Measurements from ENCODE around the gene TTC39C. TPM values are rescaled to one million over a fixed set of nuclear protein-coding genes. Genes with fewer than 3 reads are reported as not detected.
A peak's percentile ranks its signal among the peaks of the same experiment; 100 is the strongest.

Gene TTC39C
- polyA plus RNA-seq, 2 of the 4 experiments (the other 2 are of a cell fraction) = 8.7 to 18.4 TPM

- no peak for ATAC-seq
- no peak for FAIRE-seq
- peak overlapping the region in 1 of 2 experiments; percentile 83; a peak in 1 of 6 replicates for H3K27ac ChIP-seq
- WGBS (ENCODE audit: missing lambda C conversion rate) = 54% methylated on average over 3 of the region's 3 CpGs
- POLR2A ChIA-PET = no interaction called here
- no peak overlapping the region for H3K4me2 ChIP-seq
- TF ChIP-seq KDM1A (IDR thresholded peaks at IDR 0.05; ENCODE audit: low read depth) (no peak), GATA3 (IDR thresholded peaks at IDR 0.05; ENCODE audit: borderline replicate concordance) (no peak), E2F6 (IDR thresholded peaks at IDR 0.05; ENCODE audit: borderline replicate concordance, low read depth) (no peak)
- H3K4me3 ChIP-seq = no peak overlapping the region
- no peaks in the 10 kb centered on the region for H3K9me3 ChIP-seq
- DNase-seq (ENCODE audit: low read depth in 1 of 2, low spot score in 1 of 2) = no peak
- CTCF ChIA-PET = interaction anchor here (0.7 to 1.5 kb wide), 3 partner anchors 21 to 63 kb away, joined by 4 to 6 read pairs (median 4); no protein-coding TSS in a partner anchor
- peaks cover 48% of the 10 kb centered on the region for H3K4me1 ChIP-seq
These were observed 40.7 kb downstream of the TTC39C start for GRCh38 chr18:24055009-24055804.

GRCh38 chr18:24055878-24056277, 41.3 kb downstream of the TTC39C start:
- H3K27ac ChIP-seq = peak overlapping the region; percentile 17 to 29; a peak in 2 of 6 replicates
- TF ChIP-seq RARB (CRISPR knock-in tag; IDR thresholded peaks at IDR 0.05) = no peak
- TF ChIP-seq, protein P1, sequence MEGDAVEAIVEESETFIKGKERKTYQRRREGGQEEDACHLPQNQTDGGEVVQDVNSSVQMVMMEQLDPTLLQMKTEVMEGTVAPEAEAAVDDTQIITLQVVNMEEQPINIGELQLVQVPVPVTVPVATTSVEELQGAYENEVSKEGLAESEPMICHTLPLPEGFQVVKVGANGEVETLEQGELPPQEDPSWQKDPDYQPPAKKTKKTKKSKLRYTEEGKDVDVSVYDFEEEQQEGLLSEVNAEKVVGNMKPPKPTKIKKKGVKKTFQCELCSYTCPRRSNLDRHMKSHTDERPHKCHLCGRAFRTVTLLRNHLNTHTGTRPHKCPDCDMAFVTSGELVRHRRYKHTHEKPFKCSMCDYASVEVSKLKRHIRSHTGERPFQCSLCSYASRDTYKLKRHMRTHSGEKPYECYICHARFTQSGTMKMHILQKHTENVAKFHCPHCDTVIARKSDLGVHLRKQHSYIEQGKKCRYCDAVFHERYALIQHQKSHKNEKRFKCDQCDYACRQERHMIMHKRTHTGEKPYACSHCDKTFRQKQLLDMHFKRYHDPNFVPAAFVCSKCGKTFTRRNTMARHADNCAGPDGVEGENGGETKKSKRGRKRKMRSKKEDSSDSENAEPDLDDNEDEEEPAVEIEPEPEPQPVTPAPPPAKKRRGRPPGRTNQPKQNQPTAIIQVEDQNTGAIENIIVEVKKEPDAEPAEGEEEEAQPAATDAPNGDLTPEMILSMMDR (IDR thresholded peaks at IDR 0.05) = no peak
- TF ChIP-seq HEYL (CRISPR knock-in tag; IDR thresholded peaks at IDR 0.05) = no peak
- no peak for TF ChIP-seq FOSL2 (IDR thresholded peaks at IDR 0.05)
- no peak for TF ChIP-seq FOSL2 (CRISPR knock-in tag; IDR thresholded peaks at IDR 0.05)
- no peak for TF ChIP-seq JUN (IDR thresholded peaks at IDR 0.05)
- TF ChIP-seq CEBPB (IDR thresholded peaks at IDR 0.05) = no peak
- no peak for TF ChIP-seq EP300 (IDR thresholded peaks at IDR 0.05)
- no peak for TF ChIP-seq KDM5A (IDR thresholded peaks at IDR 0.05)
- no peak for TF ChIP-seq HOXB5 (CRISPR knock-in tag; IDR thresholded peaks at IDR 0.05)
- TF ChIP-seq TFCP2L1 (CRISPR knock-in tag; IDR thresholded peaks at IDR 0.05) = no peak
- TF ChIP-seq NFE2L2 (conservative IDR thresholded peaks at IDR 0.05; ENCODE audit: low read length) = no peak
- TF ChIP-seq JUNB (IDR thresholded peaks at IDR 0.05) = no peak
- TF ChIP-seq CHD4 (IDR thresholded peaks at IDR 0.05; ENCODE audit: borderline replicate concordance) = no peak
- no peak for TF ChIP-seq ZFP36 (IDR thresholded peaks at IDR 0.05; ENCODE audit: borderline replicate concordance, partially characterized antibody)
- H3K4me3 ChIP-seq = no peak overlapping the region
- no peak overlapping the region for H3K4me2 ChIP-seq
- ChIA-PET POLR2A (no interaction called here), CTCF (interaction anchor here (0.7 to 1.5 kb wide), 2 partner anchors 20 to 62 kb away, joined by 4 to 6 read pairs; no protein-coding TSS in a partner anchor)
- FAIRE-seq = no peak
- ATAC-seq = no peak
- peaks cover 41% of the 10 kb centered on the region for H3K4me1 ChIP-seq
- no peaks in the 10 kb centered on the region for H3K9me3 ChIP-seq
- no peak for DNase-seq (ENCODE audit: low read depth in 1 of 2, low spot score in 1 of 2)
- WGBS (ENCODE audit: missing lambda C conversion rate) = 83% methylated on average over 2 of the region's 2 CpGs

- peaks cover 36% of the 10 kb centered on the region; the same call in 2 of the 3 replicates for H3K4me1 ChIP-seq
- CTCF ChIA-PET = interaction anchor here (1.5 kb wide), 1 partner anchor 20 kb away, joined by 6 read pairs; no protein-coding TSS in a partner anchor
- H3K4me2 ChIP-seq = no peak overlapping the region
- DNase-seq (ENCODE audit: low read depth in 1 of 2, low spot score in 1 of 2) (no peak), ATAC-seq (no peak), FAIRE-seq (no peak)
- no peak overlapping the region for H3K4me3 ChIP-seq
- TF ChIP-seq, protein P2, sequence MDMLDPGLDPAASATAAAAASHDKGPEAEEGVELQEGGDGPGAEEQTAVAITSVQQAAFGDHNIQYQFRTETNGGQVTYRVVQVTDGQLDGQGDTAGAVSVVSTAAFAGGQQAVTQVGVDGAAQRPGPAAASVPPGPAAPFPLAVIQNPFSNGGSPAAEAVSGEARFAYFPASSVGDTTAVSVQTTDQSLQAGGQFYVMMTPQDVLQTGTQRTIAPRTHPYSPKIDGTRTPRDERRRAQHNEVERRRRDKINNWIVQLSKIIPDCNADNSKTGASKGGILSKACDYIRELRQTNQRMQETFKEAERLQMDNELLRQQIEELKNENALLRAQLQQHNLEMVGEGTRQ (IDR thresholded peaks at IDR 0.05) = no peak
- TF ChIP-seq FOXS1 (CRISPR knock-in tag; IDR thresholded peaks at IDR 0.05) (no peak), MYC (IDR thresholded peaks at IDR 0.05; ENCODE audit: borderline replicate concordance, low read length) (no peak), EHF (CRISPR knock-in tag; IDR thresholded peaks at IDR 0.05) (no peak)
- TF ChIP-seq, protein P3, sequence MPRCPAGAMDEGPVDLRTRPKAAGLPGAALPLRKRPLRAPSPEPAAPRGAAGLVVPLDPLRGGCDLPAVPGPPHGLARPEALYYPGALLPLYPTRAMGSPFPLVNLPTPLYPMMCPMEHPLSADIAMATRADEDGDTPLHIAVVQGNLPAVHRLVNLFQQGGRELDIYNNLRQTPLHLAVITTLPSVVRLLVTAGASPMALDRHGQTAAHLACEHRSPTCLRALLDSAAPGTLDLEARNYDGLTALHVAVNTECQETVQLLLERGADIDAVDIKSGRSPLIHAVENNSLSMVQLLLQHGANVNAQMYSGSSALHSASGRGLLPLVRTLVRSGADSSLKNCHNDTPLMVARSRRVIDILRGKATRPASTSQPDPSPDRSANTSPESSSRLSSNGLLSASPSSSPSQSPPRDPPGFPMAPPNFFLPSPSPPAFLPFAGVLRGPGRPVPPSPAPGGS (IDR thresholded peaks at IDR 0.05) = no peak
- POLR2A ChIA-PET = no interaction called here
- 91% methylated on average over 2 of the region's 2 CpGs for WGBS (ENCODE audit: missing lambda C conversion rate)
- H3K27ac ChIP-seq = no peak overlapping the region; a peak in 1 of 6 replicates
- H3K9me3 ChIP-seq = no peaks in the 10 kb centered on the region
These were observed 42.0 kb downstream of the TTC39C start for GRCh38 chr18:24056506-24056905.
